SK-N-SH treated with all-trans-retinoic acid at 6 μM for 48 hours (cell line): ENCODE results near the gene RIMBP2.

ENCODE experiments used
- ATAC-seq: fragments of 200-7000 bp; cut with Tn5 transposase; 3 replicates; pipeline ENCODE4 v1.9.1; 2020; ENCODE audit warnings: mild to moderate bottlenecking, moderate library complexity
- ARNTL ChIP-seq: fragments of 450-650 bp; formaldehyde crosslinking; IDR thresholded peaks from 2 replicates; pipeline ENCODE4 v1.5.0; 2020; ENCODE audit warnings: low read depth, mild to moderate bottlenecking, moderate library complexity, borderline replicate concordance
- CSDC2 ChIP-seq: fragments of 250-450 bp; sonication (Bioruptor Pico); IDR thresholded peaks from 2 replicates; pipeline ENCODE4 v1.5.0; 2020; ENCODE audit warnings: mild to moderate bottlenecking, moderate library complexity
- GLIS3 ChIP-seq: fragments of 250-450 bp; sonication (Bioruptor Pico); IDR thresholded peaks from 2 replicates; pipeline ENCODE4 v1.5.0; 2020; ENCODE audit warnings: mild to moderate bottlenecking, moderate library complexity
- ISL1 ChIP-seq: fragments of 250-450 bp; sonication (Bioruptor Pico); IDR thresholded peaks from 2 replicates; pipeline ENCODE4 v2.1.2; 2022; ENCODE audit warnings: mild to moderate bottlenecking, moderate library complexity
- OSR1 ChIP-seq: fragments of 250-450 bp; sonication (Bioruptor Pico); IDR thresholded peaks from 2 replicates; pipeline ENCODE4 v1.8.0; 2022; ENCODE audit warnings: moderate library complexity, mild to moderate bottlenecking, inconsistent platforms
- PPARA ChIP-seq: fragments of 250-450 bp; sonication (Bioruptor Pico); IDR thresholded peaks from 2 replicates; pipeline ENCODE4 v1.5.0; 2020; ENCODE audit warnings: mild to moderate bottlenecking, borderline replicate concordance
- RARB ChIP-seq: fragments of 250-450 bp; sonication (Bioruptor Pico); IDR thresholded peaks from 2 replicates; pipeline ENCODE4 v1.8.0; 2021; ENCODE audit warnings: mild to moderate bottlenecking, moderate library complexity
- SNAI2 ChIP-seq: fragments of 250-450 bp; sonication (Bioruptor Pico); IDR thresholded peaks from 2 replicates; pipeline ENCODE4 v1.5.0; 2020; ENCODE audit warnings: mild to moderate bottlenecking, moderate library complexity
- TCF4 ChIP-seq: fragments of 250-450 bp; sonication (Bioruptor Pico); IDR thresholded peaks from 2 replicates; pipeline ENCODE4 v1.8.0; 2021; ENCODE audit warnings: mild to moderate bottlenecking, moderate library complexity, borderline replicate concordance
- TOX ChIP-seq: fragments of 250-450 bp; sonication (Bioruptor Pico); IDR thresholded peaks from 2 replicates; pipeline ENCODE4 v1.8.0; 2021; ENCODE audit warnings: mild to moderate bottlenecking, moderate library complexity, borderline replicate concordance
- ZC3H10 ChIP-seq: fragments of 250-450 bp; sonication (Bioruptor Pico); IDR thresholded peaks from 2 replicates; pipeline ENCODE4 v1.5.1; 2021; ENCODE audit warnings: mild to moderate bottlenecking, moderate library complexity
- ZFP3 ChIP-seq: fragments of 250-450 bp; sonication (Bioruptor Pico); IDR thresholded peaks from 2 replicates; pipeline ENCODE4 v1.5.0; 2020; ENCODE audit warnings: mild to moderate bottlenecking, moderate library complexity
- ZNF565 ChIP-seq: fragments of 450-650 bp; formaldehyde crosslinking; conservative IDR thresholded peaks from 2 replicates; pipeline ENCODE4 v1.5.0; 2020; ENCODE audit warnings: low read depth, mild to moderate bottlenecking, moderate library complexity
- ZNF70 ChIP-seq: fragments of 450-650 bp; formaldehyde crosslinking; IDR thresholded peaks from 2 replicates; pipeline ENCODE4 v1.5.0; 2020; ENCODE audit warnings: mild to moderate bottlenecking, moderate library complexity
- ZNF8 ChIP-seq: fragments of 450-650 bp; formaldehyde crosslinking; IDR thresholded peaks from 2 replicates; pipeline ENCODE4 v1.5.0; 2020; ENCODE audit warnings: mild to moderate bottlenecking, moderate library complexity
- TF ChIP-seq, protein P1 (sequence below): fragments of 250-450 bp; sonication (Bioruptor Pico); IDR thresholded peaks from 2 replicates; pipeline ENCODE4 v1.8.0; 2020; ENCODE audit warnings: mild to moderate bottlenecking, moderate library complexity, borderline replicate concordance
- TF ChIP-seq, protein P2 (sequence below): fragments of 250-450 bp; sonication (Bioruptor Pico); IDR thresholded peaks from 2 replicates; pipeline ENCODE4 v1.5.1; 2021; ENCODE audit warnings: mild to moderate bottlenecking, moderate library complexity
- TF ChIP-seq, protein P3 (sequence below): fragments of 250-450 bp; sonication (Bioruptor Pico); IDR thresholded peaks from 2 replicates; pipeline ENCODE4 v1.8.0; 2021; ENCODE audit warnings: low read depth, mild to moderate bottlenecking, moderate library complexity, borderline replicate concordance
- TF ChIP-seq, protein P4 (sequence below): fragments of 250-450 bp; sonication (Bioruptor Pico); IDR thresholded peaks from 2 replicates; pipeline ENCODE4 v1.5.0; 2020; ENCODE audit warnings: mild to moderate bottlenecking, moderate library complexity
- TF ChIP-seq, protein P5 (sequence below): fragments of 250-450 bp; sonication (Bioruptor Pico); IDR thresholded peaks from 2 replicates; pipeline ENCODE4 v1.5.1; 2020; ENCODE audit warnings: low read depth, mild to moderate bottlenecking, moderate library complexity

RIMBP2 gene

DNA sequence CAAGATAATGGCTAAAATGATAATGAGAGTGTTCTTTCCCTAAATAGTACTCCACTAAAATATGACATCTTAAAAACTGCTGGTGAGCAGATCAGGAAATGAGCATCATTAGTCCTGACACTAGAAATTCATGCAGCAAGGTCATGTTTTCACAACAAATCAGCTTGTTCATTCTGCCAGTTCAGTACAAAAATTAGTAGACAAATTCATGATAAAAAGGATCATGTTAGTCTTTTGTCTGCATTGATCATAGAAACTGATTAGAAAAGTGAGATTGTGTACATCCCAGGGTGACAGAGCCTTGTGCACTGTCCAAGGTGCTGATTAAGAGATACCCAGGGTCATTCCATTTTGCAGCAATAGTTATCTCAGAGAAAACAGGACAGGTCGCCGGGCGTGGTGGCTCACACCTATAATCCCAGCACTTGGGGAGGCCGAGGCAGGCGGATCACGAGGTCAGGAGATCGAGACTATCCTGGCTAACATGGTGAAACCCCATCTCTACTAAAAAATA is 163.6 kb downstream of the RIMBP2 start:
- TF ChIP-seq, protein P1, sequence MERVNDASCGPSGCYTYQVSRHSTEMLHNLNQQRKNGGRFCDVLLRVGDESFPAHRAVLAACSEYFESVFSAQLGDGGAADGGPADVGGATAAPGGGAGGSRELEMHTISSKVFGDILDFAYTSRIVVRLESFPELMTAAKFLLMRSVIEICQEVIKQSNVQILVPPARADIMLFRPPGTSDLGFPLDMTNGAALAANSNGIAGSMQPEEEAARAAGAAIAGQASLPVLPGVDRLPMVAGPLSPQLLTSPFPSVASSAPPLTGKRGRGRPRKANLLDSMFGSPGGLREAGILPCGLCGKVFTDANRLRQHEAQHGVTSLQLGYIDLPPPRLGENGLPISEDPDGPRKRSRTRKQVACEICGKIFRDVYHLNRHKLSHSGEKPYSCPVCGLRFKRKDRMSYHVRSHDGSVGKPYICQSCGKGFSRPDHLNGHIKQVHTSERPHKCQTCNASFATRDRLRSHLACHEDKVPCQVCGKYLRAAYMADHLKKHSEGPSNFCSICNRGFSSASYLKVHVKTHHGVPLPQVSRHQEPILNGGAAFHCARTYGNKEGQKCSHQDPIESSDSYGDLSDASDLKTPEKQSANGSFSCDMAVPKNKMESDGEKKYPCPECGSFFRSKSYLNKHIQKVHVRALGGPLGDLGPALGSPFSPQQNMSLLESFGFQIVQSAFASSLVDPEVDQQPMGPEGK (CRISPR knock-in tag), result no peak
- no peak for TF ChIP-seq PPARA (CRISPR knock-in tag)
- TF ChIP-seq, protein P2, sequence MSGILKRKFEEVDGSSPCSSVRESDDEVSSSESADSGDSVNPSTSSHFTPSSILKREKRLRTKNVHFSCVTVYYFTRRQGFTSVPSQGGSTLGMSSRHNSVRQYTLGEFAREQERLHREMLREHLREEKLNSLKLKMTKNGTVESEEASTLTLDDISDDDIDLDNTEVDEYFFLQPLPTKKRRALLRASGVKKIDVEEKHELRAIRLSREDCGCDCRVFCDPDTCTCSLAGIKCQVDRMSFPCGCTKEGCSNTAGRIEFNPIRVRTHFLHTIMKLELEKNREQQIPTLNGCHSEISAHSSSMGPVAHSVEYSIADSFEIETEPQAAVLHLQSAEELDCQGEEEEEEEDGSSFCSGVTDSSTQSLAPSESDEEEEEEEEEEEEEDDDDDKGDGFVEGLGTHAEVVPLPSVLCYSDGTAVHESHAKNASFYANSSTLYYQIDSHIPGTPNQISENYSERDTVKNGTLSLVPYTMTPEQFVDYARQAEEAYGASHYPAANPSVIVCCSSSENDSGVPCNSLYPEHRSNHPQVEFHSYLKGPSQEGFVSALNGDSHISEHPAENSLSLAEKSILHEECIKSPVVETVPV, result no peak
- TF ChIP-seq SNAI2 (CRISPR knock-in tag), result no peak
- no peak for TF ChIP-seq TCF4 (CRISPR knock-in tag)
- TF ChIP-seq ARNTL (CRISPR knock-in tag), result no peak
- TF ChIP-seq, protein P3, sequence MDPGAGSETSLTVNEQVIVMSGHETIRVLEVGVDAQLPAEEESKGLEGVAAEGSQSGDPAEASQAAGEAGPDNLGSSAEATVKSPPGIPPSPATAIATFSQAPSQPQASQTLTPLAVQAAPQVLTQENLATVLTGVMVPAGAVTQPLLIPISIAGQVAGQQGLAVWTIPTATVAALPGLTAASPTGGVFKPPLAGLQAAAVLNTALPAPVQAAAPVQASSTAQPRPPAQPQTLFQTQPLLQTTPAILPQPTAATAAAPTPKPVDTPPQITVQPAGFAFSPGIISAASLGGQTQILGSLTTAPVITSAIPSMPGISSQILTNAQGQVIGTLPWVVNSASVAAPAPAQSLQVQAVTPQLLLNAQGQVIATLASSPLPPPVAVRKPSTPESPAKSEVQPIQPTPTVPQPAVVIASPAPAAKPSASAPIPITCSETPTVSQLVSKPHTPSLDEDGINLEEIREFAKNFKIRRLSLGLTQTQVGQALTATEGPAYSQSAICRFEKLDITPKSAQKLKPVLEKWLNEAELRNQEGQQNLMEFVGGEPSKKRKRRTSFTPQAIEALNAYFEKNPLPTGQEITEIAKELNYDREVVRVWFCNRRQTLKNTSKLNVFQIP (CRISPR knock-in tag), result no peak
- TF ChIP-seq RARB (CRISPR knock-in tag), result no peak
- TF ChIP-seq, protein P4, sequence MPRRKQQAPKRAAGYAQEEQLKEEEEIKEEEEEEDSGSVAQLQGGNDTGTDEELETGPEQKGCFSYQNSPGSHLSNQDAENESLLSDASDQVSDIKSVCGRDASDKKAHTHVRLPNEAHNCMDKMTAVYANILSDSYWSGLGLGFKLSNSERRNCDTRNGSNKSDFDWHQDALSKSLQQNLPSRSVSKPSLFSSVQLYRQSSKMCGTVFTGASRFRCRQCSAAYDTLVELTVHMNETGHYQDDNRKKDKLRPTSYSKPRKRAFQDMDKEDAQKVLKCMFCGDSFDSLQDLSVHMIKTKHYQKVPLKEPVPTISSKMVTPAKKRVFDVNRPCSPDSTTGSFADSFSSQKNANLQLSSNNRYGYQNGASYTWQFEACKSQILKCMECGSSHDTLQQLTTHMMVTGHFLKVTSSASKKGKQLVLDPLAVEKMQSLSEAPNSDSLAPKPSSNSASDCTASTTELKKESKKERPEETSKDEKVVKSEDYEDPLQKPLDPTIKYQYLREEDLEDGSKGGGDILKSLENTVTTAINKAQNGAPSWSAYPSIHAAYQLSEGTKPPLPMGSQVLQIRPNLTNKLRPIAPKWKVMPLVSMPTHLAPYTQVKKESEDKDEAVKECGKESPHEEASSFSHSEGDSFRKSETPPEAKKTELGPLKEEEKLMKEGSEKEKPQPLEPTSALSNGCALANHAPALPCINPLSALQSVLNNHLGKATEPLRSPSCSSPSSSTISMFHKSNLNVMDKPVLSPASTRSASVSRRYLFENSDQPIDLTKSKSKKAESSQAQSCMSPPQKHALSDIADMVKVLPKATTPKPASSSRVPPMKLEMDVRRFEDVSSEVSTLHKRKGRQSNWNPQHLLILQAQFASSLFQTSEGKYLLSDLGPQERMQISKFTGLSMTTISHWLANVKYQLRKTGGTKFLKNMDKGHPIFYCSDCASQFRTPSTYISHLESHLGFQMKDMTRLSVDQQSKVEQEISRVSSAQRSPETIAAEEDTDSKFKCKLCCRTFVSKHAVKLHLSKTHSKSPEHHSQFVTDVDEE, result no peak
- TF ChIP-seq CSDC2 (CRISPR knock-in tag), result no peak
- TF ChIP-seq OSR1 (CRISPR knock-in tag), result no peak
- no peak for TF ChIP-seq ZFP3 (CRISPR knock-in tag)
- no peak for TF ChIP-seq ZNF70 (CRISPR knock-in tag)
- no peak for TF ChIP-seq GLIS3 (CRISPR knock-in tag)
- no peak for TF ChIP-seq ZC3H10 (CRISPR knock-in tag)
- ATAC-seq, result no peak

DNA sequence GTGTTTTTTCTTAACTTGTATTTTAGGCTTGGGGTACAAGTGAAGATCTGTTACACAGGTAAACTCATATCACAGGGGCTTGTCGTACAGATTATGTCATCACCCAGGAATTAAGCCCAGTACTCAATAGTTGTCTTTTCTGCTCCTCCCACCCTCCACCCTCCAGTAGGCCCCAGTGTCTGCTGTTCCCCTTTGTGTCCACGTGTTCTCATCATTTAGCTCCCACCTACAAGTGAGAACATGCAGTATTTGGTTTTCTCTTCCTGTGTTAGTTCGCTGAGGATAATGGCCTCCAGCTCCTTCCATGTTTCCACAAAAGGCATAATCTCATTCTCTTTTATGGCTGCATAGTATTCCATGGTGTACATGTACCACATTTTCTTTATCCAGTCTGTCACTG is 166.7 kb downstream of the RIMBP2 start:
- ATAC-seq, result no peak
- TF ChIP-seq ZFP3 (CRISPR knock-in tag), result no peak
- no peak for TF ChIP-seq TCF4 (CRISPR knock-in tag)
- peak; percentile 48; the same call in 1 of the 2 replicates for TF ChIP-seq ZNF8 (CRISPR knock-in tag)
- no peak for TF ChIP-seq ZNF565

DNA sequence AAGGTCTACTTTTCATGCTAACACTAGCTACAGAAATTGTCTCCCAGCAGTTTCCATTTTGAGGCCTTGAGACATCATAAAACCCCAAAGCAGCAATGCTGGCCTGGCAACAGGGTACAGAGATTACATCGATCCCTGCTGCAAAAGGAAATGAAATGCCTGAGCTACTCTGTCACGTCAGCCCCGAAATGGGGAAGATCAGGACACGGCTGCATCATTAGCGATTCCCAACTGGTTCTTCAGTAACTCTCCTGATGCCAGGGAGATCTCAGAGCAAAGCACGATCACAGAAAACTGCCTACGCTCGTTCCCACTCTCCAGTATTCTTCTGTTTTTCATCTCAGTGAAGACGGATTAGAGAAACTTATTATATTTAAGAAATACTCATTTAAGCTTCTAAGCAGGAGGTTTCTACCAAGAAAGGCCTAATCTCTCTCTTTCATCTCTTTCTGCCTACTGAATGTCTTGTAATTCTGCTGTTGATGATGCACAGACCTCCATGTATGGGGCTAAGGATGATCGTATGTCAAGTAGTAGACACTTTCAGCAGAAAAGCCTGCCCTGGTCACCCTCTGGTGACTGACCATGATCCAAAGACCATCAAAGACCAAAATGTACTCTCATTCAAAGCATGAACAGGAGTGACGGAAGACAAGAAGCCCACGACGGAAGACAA is 168.5 kb downstream of the RIMBP2 start:
- ATAC-seq, result no peak
- TF ChIP-seq TOX (CRISPR knock-in tag), result no peak
- TF ChIP-seq GLIS3 (CRISPR knock-in tag), result no peak
- TF ChIP-seq, protein P4, result no peak
- no peak for TF ChIP-seq ZFP3 (CRISPR knock-in tag)
- TF ChIP-seq ZC3H10 (CRISPR knock-in tag), result no peak
- TF ChIP-seq ISL1 (CRISPR knock-in tag), result no peak
- no peak for TF ChIP-seq ARNTL (CRISPR knock-in tag)
- TF ChIP-seq, protein P1 (CRISPR knock-in tag), result no peak
- no peak for TF ChIP-seq CSDC2 (CRISPR knock-in tag)
- no peak for TF ChIP-seq SNAI2 (CRISPR knock-in tag)
- no peak for TF ChIP-seq TCF4 (CRISPR knock-in tag)
- TF ChIP-seq, protein P5, sequence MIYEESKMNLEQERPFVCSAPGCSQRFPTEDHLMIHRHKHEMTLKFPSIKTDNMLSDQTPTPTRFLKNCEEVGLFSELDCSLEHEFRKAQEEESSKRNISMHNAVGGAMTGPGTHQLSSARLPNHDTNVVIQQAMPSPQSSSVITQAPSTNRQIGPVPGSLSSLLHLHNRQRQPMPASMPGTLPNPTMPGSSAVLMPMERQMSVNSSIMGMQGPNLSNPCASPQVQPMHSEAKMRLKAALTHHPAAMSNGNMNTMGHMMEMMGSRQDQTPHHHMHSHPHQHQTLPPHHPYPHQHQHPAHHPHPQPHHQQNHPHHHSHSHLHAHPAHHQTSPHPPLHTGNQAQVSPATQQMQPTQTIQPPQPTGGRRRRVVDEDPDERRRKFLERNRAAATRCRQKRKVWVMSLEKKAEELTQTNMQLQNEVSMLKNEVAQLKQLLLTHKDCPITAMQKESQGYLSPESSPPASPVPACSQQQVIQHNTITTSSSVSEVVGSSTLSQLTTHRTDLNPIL (CRISPR knock-in tag), result no peak
